Upper lobe of right lung (tissue), 1 donor: Measurements from ENCODE around the gene SLC4A11. TPM values are rescaled to one million over a fixed set of nuclear protein-coding genes. Genes with fewer than 3 reads are reported as not detected.

Experiments
- ATAC-seq: fragments of 200-7000 bp; cut with Tn5 transposase; one replicate; pipeline ENCODE4 v1.9.1; 2020; ENCODE audit warnings: mild to moderate bottlenecking, moderate library complexity
- DNase-seq: peaks from one replicate; pipeline ENCODE4 v3.0.0-alpha.2; 2020
- H3K27ac ChIP-seq: fragments of 200-600 bp; one replicate; pipeline ENCODE4 v1.8.0; 2022
- H3K27me3 ChIP-seq: fragments of 200-600 bp; one replicate; pipeline ENCODE4 v1.8.0; 2022; ENCODE audit warnings: mild to moderate bottlenecking
- H3K36me3 ChIP-seq: fragments of 200-600 bp; one replicate; pipeline ENCODE4 v1.8.0; 2022
- H3K4me1 ChIP-seq: fragments of 200-600 bp; one replicate; pipeline ENCODE4 v1.8.0; 2022
- H3K4me3 ChIP-seq: fragments of 200-600 bp; one replicate; pipeline ENCODE4 v1.8.0; 2022; ENCODE audit warnings: mild to moderate bottlenecking
- H3K9me3 ChIP-seq: fragments of 200-600 bp; one replicate; pipeline ENCODE4 v1.8.0; 2022
- intact Hi-C: fragments of 100-400 bp; cut with DNase I; formaldehyde crosslinking; loops from one replicate; pipeline ENCODE4 v1.11.0; 2022
- total RNA-seq: library from RNA; stranded (reverse); fragmentation: NEBNext Ultra II Directional; extraction: Animal tissue kit (Norgen Biotek cat#: 25700); gene quantifications from one replicate; pipeline ENCODE4 v1.2.1, GENCODE V29; 2021
- TF ChIP-seq, protein P1 (sequence below): fragments of 200-600 bp; IDR thresholded peaks from one replicate; pipeline ENCODE4 v1.8.0; 2022; ENCODE audit warnings: antibody characterized with exemption
- donor health status: DM: no; HTN: yes; CAD: no; lungs with severe emphysema.

SLC4A11 gene
- total RNA-seq, 1 donor from 2014 or later: 2.7 TPM

GRCh38 chr20:3277686-3278465 is 38.9 kb upstream of the SLC4A11 start:
- no peaks in the 10 kb centered on the region for H3K9me3 ChIP-seq
- H3K27me3 ChIP-seq: no peaks in the 10 kb centered on the region
- intact Hi-C loops: no loop called here
- no peaks in the 10 kb centered on the region for H3K4me1 ChIP-seq
- TF ChIP-seq, protein P1, sequence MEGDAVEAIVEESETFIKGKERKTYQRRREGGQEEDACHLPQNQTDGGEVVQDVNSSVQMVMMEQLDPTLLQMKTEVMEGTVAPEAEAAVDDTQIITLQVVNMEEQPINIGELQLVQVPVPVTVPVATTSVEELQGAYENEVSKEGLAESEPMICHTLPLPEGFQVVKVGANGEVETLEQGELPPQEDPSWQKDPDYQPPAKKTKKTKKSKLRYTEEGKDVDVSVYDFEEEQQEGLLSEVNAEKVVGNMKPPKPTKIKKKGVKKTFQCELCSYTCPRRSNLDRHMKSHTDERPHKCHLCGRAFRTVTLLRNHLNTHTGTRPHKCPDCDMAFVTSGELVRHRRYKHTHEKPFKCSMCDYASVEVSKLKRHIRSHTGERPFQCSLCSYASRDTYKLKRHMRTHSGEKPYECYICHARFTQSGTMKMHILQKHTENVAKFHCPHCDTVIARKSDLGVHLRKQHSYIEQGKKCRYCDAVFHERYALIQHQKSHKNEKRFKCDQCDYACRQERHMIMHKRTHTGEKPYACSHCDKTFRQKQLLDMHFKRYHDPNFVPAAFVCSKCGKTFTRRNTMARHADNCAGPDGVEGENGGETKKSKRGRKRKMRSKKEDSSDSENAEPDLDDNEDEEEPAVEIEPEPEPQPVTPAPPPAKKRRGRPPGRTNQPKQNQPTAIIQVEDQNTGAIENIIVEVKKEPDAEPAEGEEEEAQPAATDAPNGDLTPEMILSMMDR: no peak
- H3K4me3 ChIP-seq: no peak overlapping the region
- ATAC-seq (no peak), DNase-seq (no peak)
- H3K36me3 ChIP-seq: peaks cover 97% of the 10 kb centered on the region
- no peak overlapping the region for H3K27ac ChIP-seq

GRCh38 chr20:3276680-3277015 is 37.7 kb upstream of the SLC4A11 start:
- Histone ChIP-seq H3K9me3 (no peaks in the 10 kb centered on the region), H3K4me1 (no peaks in the 10 kb centered on the region), H3K27ac (no peak overlapping the region), H3K36me3 (peaks cover 95% of the 10 kb centered on the region), H3K27me3 (no peaks in the 10 kb centered on the region), H3K4me3 (no peak overlapping the region)
- no peak for DNase-seq
- TF ChIP-seq, protein P1: no peak
- intact Hi-C loops: no loop called here
- ATAC-seq: peak; percentile 40

DNA sequence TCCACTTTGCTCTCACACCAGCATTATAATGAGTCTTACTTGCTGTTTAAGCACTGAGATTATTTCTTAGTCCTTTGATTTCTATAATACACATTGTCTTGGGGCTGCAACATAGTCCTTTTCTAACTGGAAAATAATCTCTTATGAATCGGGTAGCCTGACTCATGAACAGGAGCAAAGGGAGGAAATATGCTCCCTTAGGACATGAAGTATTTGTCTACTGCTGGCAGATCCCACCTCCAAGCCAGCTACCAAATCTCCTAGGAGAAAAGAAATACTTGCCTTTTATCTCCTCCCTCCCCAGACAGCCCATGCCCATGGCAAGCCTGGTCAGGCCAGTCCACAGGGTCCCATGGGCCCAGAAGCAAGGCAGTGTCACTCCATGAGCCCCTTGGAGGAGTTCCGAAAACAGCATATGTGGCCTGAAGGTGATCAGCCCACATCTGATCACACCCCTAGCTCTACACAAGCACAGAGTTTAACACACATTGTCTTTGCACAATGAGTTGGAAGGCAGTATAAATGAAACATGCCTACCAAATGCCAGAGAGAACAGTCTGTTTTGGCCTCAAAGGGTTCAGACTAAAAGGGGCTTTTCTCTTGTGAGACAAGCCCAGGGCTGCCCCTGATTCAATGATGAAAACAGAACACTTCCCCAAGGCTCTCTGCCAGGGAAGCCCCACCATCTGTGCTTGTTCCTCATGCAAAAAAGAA is 37.1 kb upstream of the SLC4A11 start:
- H3K4me3 ChIP-seq: no peak overlapping the region
- TF ChIP-seq, protein P1: no peak

GRCh38 chr20:3275064-3275935 is 36.3 kb upstream of the SLC4A11 start:
- Histone ChIP-seq H3K36me3 (peaks cover 85% of the 10 kb centered on the region), H3K27me3 (no peaks in the 10 kb centered on the region), H3K4me3 (no peak overlapping the region), H3K9me3 (no peaks in the 10 kb centered on the region), H3K4me1 (no peaks in the 10 kb centered on the region), H3K27ac (no peak overlapping the region)
- TF ChIP-seq, protein P1: no peak
- intact Hi-C loops: no loop called here
- DNase-seq (no peak), ATAC-seq (no peak)

More for the DNA sequence above, 37.1 kb upstream of the SLC4A11 start:
- H3K4me1 ChIP-seq: no peaks in the 10 kb centered on the region
- H3K9me3 ChIP-seq: no peaks in the 10 kb centered on the region
- H3K27ac ChIP-seq: no peak overlapping the region
- intact Hi-C loops: no loop called here
- H3K27me3 ChIP-seq: no peaks in the 10 kb centered on the region
- H3K36me3 ChIP-seq: peaks cover 90% of the 10 kb centered on the region
- no peak for ATAC-seq
- DNase-seq: no peak

GRCh38 chr20:3273371-3273770 is 34.4 kb upstream of the SLC4A11 start:
- H3K36me3 ChIP-seq: peaks cover 82% of the 10 kb centered on the region
- no peak overlapping the region for H3K4me3 ChIP-seq
- H3K4me1 ChIP-seq: no peaks in the 10 kb centered on the region
- H3K9me3 ChIP-seq: no peaks in the 10 kb centered on the region
- H3K27ac ChIP-seq: no peak overlapping the region
- H3K27me3 ChIP-seq: no peaks in the 10 kb centered on the region
- TF ChIP-seq, protein P1: no peak
- no peak for DNase-seq
- ATAC-seq: no peak
- intact Hi-C loops: no loop called here
